ENCODE measurements around the gene EIF5B. TPM values are rescaled to one million over a fixed set of nuclear protein-coding genes. Genes with fewer than 3 reads are reported as not detected.

EIF5B gene
- total and polyA plus RNA-seq, 4 donors: 21.5 to 57.1 (median 38.6) TPM

GRCh38 chr2:99421469-99421868 lies 84.3 kb downstream of the EIF5B start:
- no peaks in the 10 kb centered on the region for H3K27me3 ChIP-seq (ENCODE audit: control insufficient read depth, insufficient read depth, low read length)
- 87% methylated on average over 4 of the region's 5 CpGs for WGBS (ENCODE audit: insufficient coverage)
- DNase-seq (ENCODE audit: low read depth in 4 of 6, low spot score in 6 of 6): peak in 1 of 6 donors; percentile 85
- H3K9me3 ChIP-seq (ENCODE audit: control insufficient read depth, insufficient read depth, low read length): no peaks in the 10 kb centered on the region
- no peak overlapping the region for H3K4me3 ChIP-seq (ENCODE audit: low read depth, low read length)
- H3K36me3 ChIP-seq (ENCODE audit: control insufficient read depth, insufficient read depth, low read length): peaks cover 28% of the 10 kb centered on the region
- H3K4me1 ChIP-seq (ENCODE audit: control insufficient read depth, insufficient read depth, low read length): no peaks in the 10 kb centered on the region
- H3K27ac ChIP-seq (ENCODE audit: low read depth, low read length): no peak overlapping the region

GRCh38 chr2:99422599-99422998 lies 85.4 kb downstream of the EIF5B start:
- no CpG with 5 or more reads among the region's 3 CpGs for WGBS (ENCODE audit: insufficient coverage)

GRCh38 chr2:99424371-99424770 lies 87.2 kb downstream of the EIF5B start:
- Histone ChIP-seq H3K27ac (ENCODE audit: low read depth, low read length) (no peak overlapping the region), H3K27me3 (ENCODE audit: control insufficient read depth, insufficient read depth, low read length) (no peaks in the 10 kb centered on the region), H3K9me3 (ENCODE audit: control insufficient read depth, insufficient read depth, low read length) (no peaks in the 10 kb centered on the region), H3K4me3 (ENCODE audit: low read depth, low read length) (no peak overlapping the region), H3K4me1 (ENCODE audit: control insufficient read depth, insufficient read depth, low read length) (no peaks in the 10 kb centered on the region), H3K36me3 (ENCODE audit: control insufficient read depth, insufficient read depth, low read length) (peaks cover 22% of the 10 kb centered on the region)
- DNase-seq (ENCODE audit: low read depth in 4 of 6, low spot score in 6 of 6): peak in 1 of 6 donors; percentile 53

More at GRCh38 chr2:99422599-99422998, 85.4 kb downstream of the EIF5B start:
- no peaks in the 10 kb centered on the region for H3K4me1 ChIP-seq (ENCODE audit: control insufficient read depth, insufficient read depth, low read length)
- H3K27me3 ChIP-seq (ENCODE audit: control insufficient read depth, insufficient read depth, low read length): no peaks in the 10 kb centered on the region
- peaks cover 22% of the 10 kb centered on the region for H3K36me3 ChIP-seq (ENCODE audit: control insufficient read depth, insufficient read depth, low read length)
- DNase-seq (ENCODE audit: low read depth in 4 of 6, low spot score in 6 of 6): no peak
- no peak overlapping the region for H3K27ac ChIP-seq (ENCODE audit: low read depth, low read length)
- H3K4me3 ChIP-seq (ENCODE audit: low read depth, low read length): no peak overlapping the region
- no peaks in the 10 kb centered on the region for H3K9me3 ChIP-seq (ENCODE audit: control insufficient read depth, insufficient read depth, low read length)

- H3K4me1 ChIP-seq (ENCODE audit: control insufficient read depth, insufficient read depth, low read length): no peaks in the 10 kb centered on the region
- no CpG with 5 or more reads among the region's 2 CpGs for WGBS (ENCODE audit: insufficient coverage)
- no peak for DNase-seq (ENCODE audit: low read depth in 4 of 6, low spot score in 6 of 6)
- no peaks in the 10 kb centered on the region for H3K27me3 ChIP-seq (ENCODE audit: control insufficient read depth, insufficient read depth, low read length)
- H3K27ac ChIP-seq (ENCODE audit: low read depth, low read length): no peak overlapping the region
- no peaks in the 10 kb centered on the region for H3K9me3 ChIP-seq (ENCODE audit: control insufficient read depth, insufficient read depth, low read length)
- H3K36me3 ChIP-seq (ENCODE audit: control insufficient read depth, insufficient read depth, low read length): peaks cover 18% of the 10 kb centered on the region
- no peak overlapping the region for H3K4me3 ChIP-seq (ENCODE audit: low read depth, low read length)
Observed at GRCh38 chr2:99425022-99425421, 87.8 kb downstream of the EIF5B start.

GRCh38 chr2:99430614-99431291 lies 93.6 kb downstream of the EIF5B start:
- no peak overlapping the region for H3K4me3 ChIP-seq (ENCODE audit: low read depth, low read length)
- H3K36me3 ChIP-seq (ENCODE audit: control insufficient read depth, insufficient read depth, low read length): peaks cover 15% of the 10 kb centered on the region
- H3K27me3 ChIP-seq (ENCODE audit: control insufficient read depth, insufficient read depth, low read length): no peaks in the 10 kb centered on the region
- H3K4me1 ChIP-seq (ENCODE audit: control insufficient read depth, insufficient read depth, low read length): no peaks in the 10 kb centered on the region
- 49% methylated on average over 2 of the region's 4 CpGs for WGBS (ENCODE audit: insufficient coverage)
- H3K27ac ChIP-seq (ENCODE audit: low read depth, low read length): no peak overlapping the region
- H3K9me3 ChIP-seq (ENCODE audit: control insufficient read depth, insufficient read depth, low read length): no peaks in the 10 kb centered on the region
- peak in 1 of 6 donors; percentile 33 for DNase-seq (ENCODE audit: low read depth in 4 of 6, low spot score in 6 of 6)

GRCh38 chr2:99431587-99432275 lies 94.5 kb downstream of the EIF5B start:
- Histone ChIP-seq H3K4me3 (ENCODE audit: low read depth, low read length) (no peak overlapping the region), H3K9me3 (ENCODE audit: control insufficient read depth, insufficient read depth, low read length) (no peaks in the 10 kb centered on the region), H3K27me3 (ENCODE audit: control insufficient read depth, insufficient read depth, low read length) (no peaks in the 10 kb centered on the region), H3K4me1 (ENCODE audit: control insufficient read depth, insufficient read depth, low read length) (no peaks in the 10 kb centered on the region), H3K27ac (ENCODE audit: low read depth, low read length) (no peak overlapping the region), H3K36me3 (ENCODE audit: control insufficient read depth, insufficient read depth, low read length) (peaks cover 11% of the 10 kb centered on the region)
- 95% methylated on average over 10 of the region's 12 CpGs for WGBS (ENCODE audit: insufficient coverage)
- no peak for DNase-seq (ENCODE audit: low read depth in 4 of 6, low spot score in 6 of 6)

- H3K4me3 ChIP-seq (ENCODE audit: low read depth, low read length): no peak overlapping the region
- H3K27ac ChIP-seq (ENCODE audit: low read depth, low read length): no peak overlapping the region
- DNase-seq (ENCODE audit: low read depth in 4 of 6, low spot score in 6 of 6): peak in 1 of 6 donors; percentile 58
- H3K4me1 ChIP-seq (ENCODE audit: control insufficient read depth, insufficient read depth, low read length): no peaks in the 10 kb centered on the region
- H3K27me3 ChIP-seq (ENCODE audit: control insufficient read depth, insufficient read depth, low read length): no peaks in the 10 kb centered on the region
- WGBS (ENCODE audit: insufficient coverage): 67% methylated on average over 1 of the region's 2 CpGs
- H3K9me3 ChIP-seq (ENCODE audit: control insufficient read depth, insufficient read depth, low read length): no peaks in the 10 kb centered on the region
- H3K36me3 ChIP-seq (ENCODE audit: control insufficient read depth, insufficient read depth, low read length): peaks cover 9% of the 10 kb centered on the region
Observed at GRCh38 chr2:99433340-99433739, 96.2 kb downstream of the EIF5B start.

GRCh38 chr2:99436874-99437273 lies 99.7 kb downstream of the EIF5B start:
- Histone ChIP-seq H3K36me3 (ENCODE audit: control insufficient read depth, insufficient read depth, low read length) (peaks cover 8% of the 10 kb centered on the region), H3K27ac (ENCODE audit: low read depth, low read length) (no peak overlapping the region), H3K9me3 (ENCODE audit: control insufficient read depth, insufficient read depth, low read length) (no peaks in the 10 kb centered on the region), H3K27me3 (ENCODE audit: control insufficient read depth, insufficient read depth, low read length) (no peaks in the 10 kb centered on the region), H3K4me3 (ENCODE audit: low read depth, low read length) (no peak overlapping the region), H3K4me1 (ENCODE audit: control insufficient read depth, insufficient read depth, low read length) (no peaks in the 10 kb centered on the region)
- DNase-seq (ENCODE audit: low read depth in 4 of 6, low spot score in 6 of 6): no peak
- 100% methylated on average over 8 of the region's 10 CpGs for WGBS (ENCODE audit: insufficient coverage)

- no peaks in the 10 kb centered on the region for H3K9me3 ChIP-seq (ENCODE audit: control insufficient read depth, insufficient read depth, low read length)
- peaks cover 8% of the 10 kb centered on the region for H3K36me3 ChIP-seq (ENCODE audit: control insufficient read depth, insufficient read depth, low read length)
- WGBS (ENCODE audit: insufficient coverage): 65% methylated on average over 2 of the region's 4 CpGs
- H3K27me3 ChIP-seq (ENCODE audit: control insufficient read depth, insufficient read depth, low read length): no peaks in the 10 kb centered on the region
- H3K4me3 ChIP-seq (ENCODE audit: low read depth, low read length): no peak overlapping the region
- no peaks in the 10 kb centered on the region for H3K4me1 ChIP-seq (ENCODE audit: control insufficient read depth, insufficient read depth, low read length)
- no peak for DNase-seq (ENCODE audit: low read depth in 4 of 6, low spot score in 6 of 6)
- H3K27ac ChIP-seq (ENCODE audit: low read depth, low read length): no peak overlapping the region
Observed at GRCh38 chr2:99439971-99440505, 102.8 kb downstream of the EIF5B start.

GRCh38 chr2:99442837-99443236 lies 105.6 kb downstream of the EIF5B start:
- Histone ChIP-seq H3K36me3 (ENCODE audit: control insufficient read depth, insufficient read depth, low read length) (peaks cover 13% of the 10 kb centered on the region), H3K4me1 (ENCODE audit: control insufficient read depth, insufficient read depth, low read length) (no peaks in the 10 kb centered on the region), H3K27me3 (ENCODE audit: control insufficient read depth, insufficient read depth, low read length) (no peaks in the 10 kb centered on the region), H3K9me3 (ENCODE audit: control insufficient read depth, insufficient read depth, low read length) (no peaks in the 10 kb centered on the region), H3K4me3 (ENCODE audit: low read depth, low read length) (no peak overlapping the region), H3K27ac (ENCODE audit: low read depth, low read length) (no peak overlapping the region)
- WGBS (ENCODE audit: insufficient coverage): 100% methylated on average over 1 of the region's 1 CpG
- DNase-seq (ENCODE audit: low read depth in 4 of 6, low spot score in 6 of 6): no peak

Measured in spinal cord (tissue), 10 donors.